Temporal lobe (tissue), 1 donor: Measurements from ENCODE around the gene PHIP. TPM values are rescaled to one million over a fixed set of nuclear protein-coding genes. Genes with fewer than 3 reads are reported as not detected.

Source experiments
- total RNA-seq: library from RNA; depleted of rRNA; stranded (reverse); fragments of >200 nt; gene quantifications from one replicate; pipeline ENCODE4 v1.2.3, GENCODE V29; 2014

The PHIP gene
- total RNA-seq, 1 donor from 2014 or later: 53.1 TPM

Other genes with a start within 250 kb of the PHIP start
- gene IRAK1BP1, start 210.7 kb downstream of the PHIP start, total RNA-seq: 15.0 TPM
- 48.7 TPM for gene HMGN3, start 156.4 kb upstream of the PHIP start, total RNA-seq